Prostate gland (tissue), 2 donors: ENCODE results near the gene XYLT2.

ENCODE experiments used
- POLR2A ChIP-seq: fragments of 450-650 bp; IDR thresholded peaks from one replicate; pipeline ENCODE4 v1.6.1; 2016; ENCODE audit warnings: antibody characterized with exemption, mild to moderate bottlenecking
- TF ChIP-seq, protein P1 (sequence below), 4 experiments: fragments of 200-600 bp in 2 of 4; fragments of 450-650 bp in 2 of 4; sonication (generic) in 2 of 4; IDR thresholded peaks; 1 replicate in 3 of 4; 2 replicates in 1 of 4; pipeline ENCODE4 v1.5.1; 2016 to 2019; ENCODE audit warnings: antibody characterized with exemption in 4 of 4, mild to moderate bottlenecking in 2 of 4, moderate library complexity in 2 of 4

DNA sequence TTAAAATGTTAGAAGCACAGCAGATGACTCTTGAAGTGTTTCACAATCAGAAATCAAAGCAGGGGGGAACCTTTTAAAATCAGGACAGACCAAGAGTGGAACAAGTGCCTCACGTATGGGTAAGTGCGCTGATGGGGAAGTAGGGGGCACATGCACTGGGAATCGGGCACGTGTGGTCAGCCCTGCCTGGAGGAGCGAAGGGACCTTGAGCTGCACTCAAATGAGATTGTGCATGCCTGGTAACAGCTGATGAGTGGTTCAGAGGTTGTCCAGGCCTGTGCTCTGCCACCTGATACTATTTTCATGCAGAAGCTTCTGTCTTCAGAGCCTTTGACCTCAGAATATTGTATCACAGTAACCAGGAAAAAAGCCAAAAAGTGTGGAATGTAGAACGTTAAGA is 13.7 kb upstream of the XYLT2 start:
- TF ChIP-seq POLR2A: no peak
- TF ChIP-seq, protein P1, sequence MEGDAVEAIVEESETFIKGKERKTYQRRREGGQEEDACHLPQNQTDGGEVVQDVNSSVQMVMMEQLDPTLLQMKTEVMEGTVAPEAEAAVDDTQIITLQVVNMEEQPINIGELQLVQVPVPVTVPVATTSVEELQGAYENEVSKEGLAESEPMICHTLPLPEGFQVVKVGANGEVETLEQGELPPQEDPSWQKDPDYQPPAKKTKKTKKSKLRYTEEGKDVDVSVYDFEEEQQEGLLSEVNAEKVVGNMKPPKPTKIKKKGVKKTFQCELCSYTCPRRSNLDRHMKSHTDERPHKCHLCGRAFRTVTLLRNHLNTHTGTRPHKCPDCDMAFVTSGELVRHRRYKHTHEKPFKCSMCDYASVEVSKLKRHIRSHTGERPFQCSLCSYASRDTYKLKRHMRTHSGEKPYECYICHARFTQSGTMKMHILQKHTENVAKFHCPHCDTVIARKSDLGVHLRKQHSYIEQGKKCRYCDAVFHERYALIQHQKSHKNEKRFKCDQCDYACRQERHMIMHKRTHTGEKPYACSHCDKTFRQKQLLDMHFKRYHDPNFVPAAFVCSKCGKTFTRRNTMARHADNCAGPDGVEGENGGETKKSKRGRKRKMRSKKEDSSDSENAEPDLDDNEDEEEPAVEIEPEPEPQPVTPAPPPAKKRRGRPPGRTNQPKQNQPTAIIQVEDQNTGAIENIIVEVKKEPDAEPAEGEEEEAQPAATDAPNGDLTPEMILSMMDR (IDR thresholded peaks at IDR 0.05): no peak
